NOMO-1 (cell line): ENCODE measurements around the gene NFATC4.
"Not testable (repeated sequence)": the region's sequence is repeated elsewhere in the genome, so short reads cannot be mapped to it uniquely, and the experiment has no call there.

Experiments used
- DNase-seq, 2 experiments: peaks; one replicate each; lab custom pipeline; 2025; ENCODE audit not compliant: unreplicated experiment in 2 of 2; lab: John Stamatoyannopoulos, UW

The NFATC4 gene

GRCh38 chr14:24366413-24366720 is 1.6 kb upstream of the NFATC4 start:
- no peak for DNase-seq

- DNase-seq: no peak
Observed at GRCh38 chr14:24366721-24367513, 1.1 kb upstream of the NFATC4 start.

GRCh38 chr14:24368212-24368561 is 203 bp downstream of the NFATC4 start:
- no peak for DNase-seq

GRCh38 chr14:24368562-24369252 is 723 bp downstream of the NFATC4 start:
- DNase-seq: no peak

GRCh38 chr14:24369463-24369862 is 1.5 kb downstream of the NFATC4 start:
- DNase-seq: no peak

GRCh38 chr14:24369907-24370687 is 2.1 kb downstream of the NFATC4 start:
- no peak for DNase-seq

DNA sequence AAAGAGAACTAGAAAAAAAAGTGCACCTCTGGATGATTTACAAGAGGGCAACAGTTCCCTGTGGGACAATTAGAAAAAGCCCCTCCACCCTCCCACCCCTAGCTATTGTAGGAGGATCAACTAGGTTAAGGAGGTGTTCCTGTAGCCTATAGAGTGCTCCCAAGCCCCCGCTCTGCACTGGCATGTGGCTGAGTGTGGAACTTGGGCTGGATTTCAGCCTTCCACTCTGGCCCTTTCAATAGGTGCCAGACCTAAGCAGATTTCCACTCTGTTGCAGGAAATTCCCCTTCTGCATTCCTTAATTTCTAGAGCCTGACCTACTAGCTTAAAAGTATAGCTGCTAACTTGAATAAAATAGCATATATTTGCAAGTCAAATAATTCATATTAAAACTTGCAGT is 2.8 kb downstream of the NFATC4 start:
- no peak for DNase-seq

DNA sequence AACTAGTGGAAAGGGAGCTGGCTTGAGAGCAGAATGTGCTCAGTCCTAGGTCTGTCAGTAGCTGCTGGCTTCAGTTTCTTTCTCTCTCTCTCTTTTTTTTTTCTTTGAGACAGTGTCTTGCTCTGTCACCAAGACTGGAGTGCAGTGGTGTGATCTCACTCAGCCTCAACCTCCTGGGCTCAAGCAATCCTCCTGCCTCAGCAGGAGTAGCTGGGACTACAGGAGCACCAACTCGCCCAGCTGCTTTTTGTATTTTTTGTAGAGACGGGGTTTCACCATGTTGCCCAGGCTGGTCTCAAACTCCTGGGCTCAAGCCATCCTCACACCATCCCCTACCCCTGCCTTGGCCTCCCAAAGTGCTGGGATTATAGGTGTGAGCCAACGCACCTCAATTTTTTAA is 3.6 kb downstream of the NFATC4 start:
- DNase-seq: not testable (repeated sequence)

DNA sequence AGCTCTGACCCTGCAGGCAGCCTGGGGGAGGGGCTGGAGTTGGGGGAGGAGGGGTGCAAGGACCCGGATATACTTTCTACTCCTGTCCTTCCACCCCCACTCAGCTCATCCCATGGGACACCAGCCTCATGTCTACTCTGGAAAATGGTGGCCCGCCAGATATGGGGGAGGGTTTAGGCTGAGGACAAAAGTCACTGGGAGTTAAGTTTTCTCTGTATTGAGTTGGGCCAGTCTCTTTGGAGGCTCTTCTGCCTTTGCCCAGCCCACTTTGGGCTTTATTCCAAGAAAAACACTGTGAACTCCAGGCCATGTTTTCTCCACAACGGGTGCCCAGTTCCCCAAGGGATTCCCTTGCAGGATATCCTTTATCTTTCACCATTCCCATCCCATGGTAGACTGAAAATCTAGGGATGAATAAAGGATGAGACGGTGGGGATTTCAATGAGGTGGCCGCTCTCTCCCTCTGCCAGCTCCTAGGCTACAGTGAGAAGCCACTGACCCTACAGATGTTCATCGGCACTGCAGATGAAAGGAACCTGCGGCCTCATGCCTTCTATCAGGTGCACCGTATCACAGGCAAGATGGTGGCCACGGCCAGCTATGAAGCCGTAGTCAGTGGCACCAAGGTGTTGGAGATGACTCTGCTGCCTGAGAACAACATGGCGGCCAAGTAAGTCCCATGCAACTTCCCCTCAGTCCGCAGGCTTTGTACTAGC is 4.9 kb downstream of the NFATC4 start:
- DNase-seq: no peak

DNA sequence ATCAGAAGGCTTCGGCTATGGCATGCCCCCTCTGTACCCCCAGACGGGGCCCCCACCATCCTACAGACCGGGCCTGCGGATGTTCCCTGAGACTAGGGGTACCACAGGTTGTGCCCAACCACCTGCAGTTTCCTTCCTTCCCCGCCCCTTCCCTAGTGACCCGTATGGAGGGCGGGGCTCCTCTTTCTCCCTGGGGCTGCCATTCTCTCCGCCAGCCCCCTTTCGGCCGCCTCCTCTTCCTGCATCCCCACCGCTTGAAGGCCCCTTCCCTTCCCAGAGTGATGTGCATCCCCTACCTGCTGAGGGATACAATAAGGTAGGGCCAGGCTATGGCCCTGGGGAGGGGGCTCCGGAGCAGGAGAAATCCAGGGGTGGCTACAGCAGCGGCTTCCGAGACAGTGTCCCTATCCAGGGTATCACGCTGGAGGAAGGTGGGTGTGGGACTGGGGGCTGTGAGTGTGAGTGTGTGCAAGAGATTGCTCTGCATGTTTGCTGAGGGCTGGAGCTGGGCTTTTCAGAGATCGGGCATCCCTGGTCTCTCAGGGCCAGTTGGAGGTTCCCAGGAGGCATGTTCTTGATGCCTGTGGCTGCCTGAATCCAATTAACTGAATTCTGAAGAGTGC is 8.6 kb downstream of the NFATC4 start:
- DNase-seq: no peak

- no peak for DNase-seq
Observed at GRCh38 chr14:24377126-24377525, 9.1 kb downstream of the NFATC4 start.

- no peak for DNase-seq
Observed at GRCh38 chr14:24377657-24378056, 9.7 kb downstream of the NFATC4 start.

DNA sequence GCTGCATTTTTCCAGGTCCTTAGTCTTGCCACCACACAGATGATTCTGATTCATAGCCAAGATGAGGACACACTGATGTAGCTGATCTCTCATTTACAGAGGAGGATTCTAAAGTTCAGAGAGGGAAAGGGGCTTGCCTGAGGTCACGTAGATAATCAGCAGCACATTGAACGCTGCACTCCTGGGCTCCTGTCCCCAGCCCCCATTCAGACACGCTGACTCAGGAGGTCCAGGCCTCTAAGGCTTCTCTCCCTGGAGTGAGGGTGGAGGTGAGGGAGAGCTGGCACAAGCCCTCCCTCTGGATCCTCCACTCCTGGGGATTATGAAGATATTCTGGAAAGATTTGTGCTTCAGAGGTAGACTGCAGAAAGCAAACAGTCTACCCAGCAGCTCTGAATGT is 10.3 kb downstream of the NFATC4 start:
- DNase-seq: no peak

DNA sequence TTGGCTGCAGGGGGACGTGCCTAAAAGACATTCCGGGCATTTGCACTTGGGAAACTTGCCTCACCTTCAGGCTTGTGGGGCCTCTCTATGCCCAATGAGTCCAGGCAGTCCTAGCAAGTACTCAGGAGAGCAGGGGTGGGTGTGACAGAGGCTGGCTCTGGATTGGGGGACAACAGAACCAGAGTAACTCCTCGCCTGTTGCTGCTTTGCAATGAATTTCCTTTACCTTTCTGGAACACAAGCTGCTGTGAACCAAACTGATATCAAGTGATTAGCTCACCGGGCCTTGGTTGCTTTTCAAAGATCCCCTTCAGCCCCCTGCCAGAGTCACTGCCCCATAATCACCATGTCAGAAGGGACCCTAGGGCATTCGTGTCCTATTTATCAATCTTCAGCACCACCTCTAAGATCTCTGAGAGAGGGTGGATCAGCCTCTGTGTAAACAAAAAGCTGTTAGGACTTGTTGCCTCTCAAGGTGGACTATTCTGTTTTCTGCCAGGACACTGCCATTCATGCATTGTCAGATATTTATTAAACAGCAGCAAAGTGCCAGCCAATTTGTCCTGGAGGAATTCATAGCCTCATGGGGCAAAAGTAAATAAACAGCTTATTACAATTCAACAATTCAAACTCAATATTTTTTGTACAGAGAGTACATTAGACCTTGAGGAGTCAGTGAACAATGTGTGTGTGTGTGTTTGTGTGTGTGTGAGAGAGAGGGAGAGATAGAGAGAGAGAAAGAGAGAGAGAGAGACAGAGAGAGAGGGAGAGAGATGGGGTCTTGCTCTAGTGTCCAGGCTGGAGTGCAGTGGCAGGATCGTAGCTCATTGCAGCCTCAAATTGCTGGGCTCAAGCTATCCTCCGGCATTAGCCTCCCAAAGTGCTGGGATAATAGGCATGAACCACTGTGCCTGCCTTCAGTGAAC is 11.3 kb downstream of the NFATC4 start:
- no peak for DNase-seq

- DNase-seq: no peak
Observed at GRCh38 chr14:24379907-24380730, 12.1 kb downstream of the NFATC4 start.

DNA sequence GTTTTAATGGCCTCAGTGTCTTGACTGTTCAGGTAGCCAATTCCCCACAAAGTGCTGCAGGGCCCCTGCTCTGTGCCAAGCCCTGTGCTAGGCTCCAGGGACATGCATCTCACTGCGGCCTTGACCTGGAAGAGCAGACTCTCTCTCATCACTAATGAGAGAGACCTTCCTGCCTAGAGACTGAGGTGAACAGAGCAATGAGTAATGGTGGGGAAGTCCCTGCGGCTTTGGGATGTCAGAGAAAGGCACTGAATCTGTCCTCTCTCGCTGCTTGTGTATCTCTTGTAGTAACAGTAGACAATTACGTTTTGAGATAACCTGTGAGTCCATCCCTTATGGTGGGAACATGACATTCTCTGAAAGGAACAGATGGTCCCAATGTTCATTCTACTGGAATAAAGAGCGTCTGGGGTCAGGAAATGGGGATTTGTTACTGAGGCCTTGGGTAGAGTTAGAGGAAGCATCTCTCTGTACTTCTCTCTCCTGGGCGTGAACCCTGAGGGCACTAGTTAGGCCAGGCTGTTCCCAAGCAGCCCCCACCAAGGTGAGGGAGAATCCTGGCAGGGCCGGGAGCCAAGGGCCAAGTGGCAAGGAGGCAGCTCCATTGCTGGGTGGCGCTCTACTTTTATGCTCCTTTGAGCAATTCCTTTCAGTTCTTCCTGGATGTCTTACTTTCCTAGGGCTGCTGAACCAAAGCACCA is 13.5 kb downstream of the NFATC4 start:
- DNase-seq: no peak

DNA sequence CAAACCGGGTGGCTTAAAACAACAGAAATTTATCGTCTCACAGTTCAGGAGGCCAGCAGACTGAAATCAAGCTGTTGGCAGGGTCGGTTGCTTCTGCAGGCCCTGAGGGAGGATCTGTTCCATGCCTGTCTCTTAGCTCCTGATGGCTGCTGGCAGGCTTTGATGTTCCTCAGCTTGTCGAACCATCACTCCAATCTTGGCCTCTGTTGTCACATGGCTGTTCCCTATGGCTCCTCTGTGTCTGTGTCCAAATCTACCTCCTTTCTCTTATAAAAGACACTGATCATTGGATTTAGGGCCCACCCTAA is 14.0 kb downstream of the NFATC4 start:
- DNase-seq: no peak

DNA sequence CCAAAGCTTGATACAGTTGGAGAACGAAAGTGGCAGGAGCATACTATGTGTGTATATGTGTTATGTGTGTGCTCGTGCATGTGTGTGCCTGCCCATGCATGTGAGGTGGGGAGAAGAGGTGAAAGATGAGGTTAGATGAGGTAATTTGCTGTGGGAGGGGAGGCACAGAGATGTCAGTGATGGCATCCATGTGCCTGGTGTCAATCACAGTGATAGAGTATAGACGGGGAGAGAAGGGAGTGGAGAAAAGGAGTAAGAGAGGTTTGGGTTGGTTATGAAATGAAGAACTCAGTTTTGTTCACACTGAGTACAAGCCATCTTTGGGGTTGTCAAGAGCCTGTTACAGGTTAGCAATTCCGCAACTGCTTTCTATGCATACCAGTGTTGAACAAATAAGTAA is 16.2 kb downstream of the NFATC4 start:
- DNase-seq: no peak
